Measurements from ENCODE around the gene UMPS. TPM values are rescaled to one million over a fixed set of nuclear protein-coding genes. Genes with fewer than 3 reads are reported as not detected.
"Not testable (repeated sequence)": the region's sequence is repeated elsewhere in the genome, so short reads cannot be mapped to it uniquely, and the experiment has no call there.

Gene UMPS
- total RNA-seq, 4 donors from 2014 or later, result 13.4 to 19.9 (median 15.8) TPM

GRCh38 chr3:124786511-124787241 lies 56.4 kb downstream of the UMPS start:
- DNase-seq (ENCODE audit: low spot score in 2 of 2), result no peak
- TF ChIP-seq CTCF (IDR thresholded peaks at IDR 0.05) (no peak), POLR2A (IDR thresholded peaks at IDR 0.05) (no peak)
- WGBS, 2 donors, result 43% methylated on average over 6 of the region's 6 CpGs
- no peak overlapping the region for H3K4me3 ChIP-seq (ENCODE audit: low read depth, poor library complexity, severe bottlenecking)
- intact Hi-C loops (cut with DNase I; ENCODE audit: low total_unique reads), result no loop called here

- intact Hi-C loops (cut with DNase I; ENCODE audit: low total_unique reads), result no loop called here
- DNase-seq (ENCODE audit: low spot score in 2 of 2), result no peak
- TF ChIP-seq POLR2A (IDR thresholded peaks at IDR 0.05) (no peak), CTCF (IDR thresholded peaks at IDR 0.05) (no peak)
- 65 to 71% methylated on average over 2 to 3 of the region's 3 CpGs for WGBS, 2 donors
- H3K4me3 ChIP-seq (ENCODE audit: low read depth, poor library complexity, severe bottlenecking), result no peak overlapping the region
Measured at GRCh38 chr3:124787476-124788195, 57.4 kb downstream of the UMPS start.

- TF ChIP-seq POLR2A (IDR thresholded peaks at IDR 0.05) (no peak), CTCF (IDR thresholded peaks at IDR 0.05) (no peak)
- no peak overlapping the region for H3K4me3 ChIP-seq (ENCODE audit: low read depth, poor library complexity, severe bottlenecking)
- intact Hi-C loops (cut with DNase I; ENCODE audit: low total_unique reads), result no loop called here
- DNase-seq (ENCODE audit: low spot score in 2 of 2), result no peak
- WGBS, 2 donors, result 78 to 81% methylated on average over 2 of the region's 2 CpGs
Measured at GRCh38 chr3:124788254-124788745, 58.0 kb downstream of the UMPS start.

GRCh38 chr3:124789103-124789502 lies 58.9 kb downstream of the UMPS start:
- DNase-seq (ENCODE audit: low spot score in 2 of 2); H3K4me3 ChIP-seq (ENCODE audit: low read depth, poor library complexity, severe bottlenecking); intact Hi-C loops (cut with DNase I; ENCODE audit: low total_unique reads): not testable (repeated sequence)
- 76 to 82% methylated on average over 4 of the region's 5 CpGs for WGBS, 2 donors

- DNase-seq (ENCODE audit: low spot score in 2 of 2), result no peak
- 48% methylated on average over 4 of the region's 4 CpGs for WGBS, 2 donors
- no peak overlapping the region for H3K4me3 ChIP-seq (ENCODE audit: low read depth, poor library complexity, severe bottlenecking)
- intact Hi-C loops (cut with DNase I; ENCODE audit: low total_unique reads), result no loop called here
- TF ChIP-seq CTCF (IDR thresholded peaks at IDR 0.05), result no peak
- no peak for TF ChIP-seq POLR2A (IDR thresholded peaks at IDR 0.05)
Measured at GRCh38 chr3:124791142-124791541, 60.9 kb downstream of the UMPS start.

GRCh38 chr3:124791639-124792151 lies 61.4 kb downstream of the UMPS start:
- intact Hi-C loops (cut with DNase I; ENCODE audit: low total_unique reads), result no loop called here
- WGBS, 2 donors, result 16 to 30% methylated on average over 8 of the region's 8 CpGs
- TF ChIP-seq POLR2A (IDR thresholded peaks at IDR 0.05) (no peak), CTCF (IDR thresholded peaks at IDR 0.05) (no peak)
- no peak overlapping the region for H3K4me3 ChIP-seq (ENCODE audit: low read depth, poor library complexity, severe bottlenecking)
- peak; percentile 67 to 93 for DNase-seq (ENCODE audit: low spot score in 2 of 2)
